GM21619 (cell line): ENCODE measurements around the gene SSC4D.
"Not testable (repeated sequence)": the region's sequence is repeated elsewhere in the genome, so short reads cannot be mapped to it uniquely, and the experiment has no call there.

Experiments
- ATAC-seq: cut with Tn5 transposase; IDR thresholded peaks from one replicate; pipeline ENCODE4 v1.9.1; 2021; ENCODE audit not compliant: unreplicated experiment

The SSC4D gene

GRCh38 chr7:76387789-76388188, 21.7 kb downstream of the SSC4D start:
- not testable (repeated sequence) for ATAC-seq

GRCh38 chr7:76386691-76387260, 22.7 kb downstream of the SSC4D start:
- ATAC-seq, result no peak

- no peak for ATAC-seq
Observed at GRCh38 chr7:76383089-76383944, 26.2 kb downstream of the SSC4D start.

- no peak for ATAC-seq
Observed at GRCh38 chr7:76381814-76382213, 27.7 kb downstream of the SSC4D start.

GRCh38 chr7:76380623-76380966, 28.9 kb downstream of the SSC4D start:
- ATAC-seq, result no peak

- no peak for ATAC-seq
Observed at GRCh38 chr7:76377186-76377918, 32.1 kb downstream of the SSC4D start.

GRCh38 chr7:76375251-76375650, 34.2 kb downstream of the SSC4D start:
- ATAC-seq, result no peak

- no peak for ATAC-seq
Observed at GRCh38 chr7:76372984-76373833, 36.3 kb downstream of the SSC4D start.

GRCh38 chr7:76371396-76371795, 38.1 kb downstream of the SSC4D start:
- no peak for ATAC-seq

GRCh38 chr7:76369018-76369417, 40.5 kb downstream of the SSC4D start:
- no peak for ATAC-seq

GRCh38 chr7:76368190-76368589, 41.3 kb downstream of the SSC4D start:
- no peak for ATAC-seq

GRCh38 chr7:76364198-76364584, 45.3 kb downstream of the SSC4D start:
- no peak for ATAC-seq

- ATAC-seq, result not testable (repeated sequence)
Observed at GRCh38 chr7:76363754-76364153, 45.7 kb downstream of the SSC4D start.

- no peak for ATAC-seq
Observed at GRCh38 chr7:76359978-76360638, 49.4 kb downstream of the SSC4D start.

GRCh38 chr7:76359111-76359977, 50.2 kb downstream of the SSC4D start:
- peak; percentile 82 for ATAC-seq

GRCh38 chr7:76358481-76359110, 50.9 kb downstream of the SSC4D start, which contains the start of gene YWHAG:
Gene YWHAG, minus strand, starts transcription at chr7:76358991. Its CDS starts 183 bp downstream, at chr7:76358808.
- peak; percentile 61 for ATAC-seq

GRCh38 chr7:76358011-76358480, 51.5 kb downstream of the SSC4D start:
- ATAC-seq, result peak; percentile 23

GRCh38 chr7:76357475-76358010, 52.0 kb downstream of the SSC4D start:
- no peak for ATAC-seq

GRCh38 chr7:76356823-76357222, 52.7 kb downstream of the SSC4D start:
- ATAC-seq, result no peak
